AG08396 (cell line): Measurements from ENCODE around the gene HOXB9.

Source experiments
- DNase-seq: peaks from one replicate; pipeline ENCODE4 v3.0.0; 2012; ENCODE audit warnings: low spot score, mixed read lengths

Gene HOXB9

DNA sequence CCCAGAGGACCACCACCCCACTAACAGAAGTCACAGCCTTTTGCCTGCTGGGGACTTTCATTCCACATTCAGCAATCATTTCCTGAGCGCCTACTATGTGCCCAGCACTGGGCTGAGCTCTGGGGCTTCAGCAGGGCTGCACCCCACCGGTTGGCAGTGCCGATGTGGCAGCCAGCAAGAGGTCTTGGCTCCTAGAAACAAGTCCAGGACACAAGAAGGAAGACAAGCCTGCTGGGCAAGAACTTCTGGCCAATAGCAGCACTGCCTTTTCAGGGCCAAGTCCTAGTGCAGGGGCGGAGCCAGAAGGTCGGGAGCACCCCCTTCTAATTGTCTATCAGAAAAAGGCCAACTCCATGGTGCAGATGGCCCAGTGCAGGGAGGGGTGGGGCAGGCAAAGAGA, 13.0 kb upstream of the HOXB9 start:
- DNase-seq = no peak

DNA sequence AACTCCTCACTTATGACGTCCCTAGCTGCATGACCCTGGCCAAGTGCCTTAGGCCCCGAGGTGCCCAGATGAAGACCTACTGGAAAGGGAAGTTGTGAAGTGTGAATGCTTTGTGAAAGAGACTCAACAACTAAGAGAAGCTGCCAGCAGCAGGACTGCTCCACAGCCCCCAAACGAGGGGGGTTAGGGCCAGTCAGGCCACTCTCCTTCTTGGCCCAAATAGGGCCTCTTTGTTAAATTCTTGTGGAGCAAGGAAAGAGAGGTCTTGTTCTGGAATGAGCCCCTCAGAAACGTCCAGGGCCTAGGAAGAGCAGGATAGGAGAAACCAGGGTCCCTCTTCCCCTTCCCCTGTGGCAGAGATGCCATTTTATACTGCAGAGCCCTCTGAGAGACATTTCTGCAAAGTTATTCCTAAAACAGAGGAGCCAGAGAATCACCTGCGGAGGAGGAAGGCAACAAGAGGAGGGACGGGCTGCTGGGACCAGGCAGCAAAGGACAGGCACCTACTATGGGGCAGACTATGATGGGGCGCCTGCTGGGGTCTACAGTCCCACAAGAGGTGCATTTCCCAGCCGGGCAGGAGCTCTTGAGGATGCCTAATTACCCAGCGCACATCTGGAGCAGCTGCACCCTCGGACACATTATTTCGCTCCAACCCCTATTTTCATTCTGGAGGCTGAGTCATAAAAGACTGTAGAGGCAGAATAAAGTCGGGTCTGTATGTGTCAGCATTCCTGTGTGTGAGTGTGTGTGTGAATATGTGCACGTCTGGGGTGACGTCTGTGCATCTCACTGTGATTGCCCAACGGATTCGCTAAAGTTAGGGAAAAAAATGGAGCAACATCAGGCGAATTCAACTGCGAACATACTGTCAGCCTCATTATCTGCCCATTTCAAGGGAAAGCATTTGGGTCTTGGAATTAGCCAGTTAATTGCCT, 11.4 kb upstream of the HOXB9 start:
- peak; percentile 88 for DNase-seq

- DNase-seq = peak; percentile 84
Observed at GRCh38 chr17:48636177-48637018, 10.2 kb upstream of the HOXB9 start.

DNA sequence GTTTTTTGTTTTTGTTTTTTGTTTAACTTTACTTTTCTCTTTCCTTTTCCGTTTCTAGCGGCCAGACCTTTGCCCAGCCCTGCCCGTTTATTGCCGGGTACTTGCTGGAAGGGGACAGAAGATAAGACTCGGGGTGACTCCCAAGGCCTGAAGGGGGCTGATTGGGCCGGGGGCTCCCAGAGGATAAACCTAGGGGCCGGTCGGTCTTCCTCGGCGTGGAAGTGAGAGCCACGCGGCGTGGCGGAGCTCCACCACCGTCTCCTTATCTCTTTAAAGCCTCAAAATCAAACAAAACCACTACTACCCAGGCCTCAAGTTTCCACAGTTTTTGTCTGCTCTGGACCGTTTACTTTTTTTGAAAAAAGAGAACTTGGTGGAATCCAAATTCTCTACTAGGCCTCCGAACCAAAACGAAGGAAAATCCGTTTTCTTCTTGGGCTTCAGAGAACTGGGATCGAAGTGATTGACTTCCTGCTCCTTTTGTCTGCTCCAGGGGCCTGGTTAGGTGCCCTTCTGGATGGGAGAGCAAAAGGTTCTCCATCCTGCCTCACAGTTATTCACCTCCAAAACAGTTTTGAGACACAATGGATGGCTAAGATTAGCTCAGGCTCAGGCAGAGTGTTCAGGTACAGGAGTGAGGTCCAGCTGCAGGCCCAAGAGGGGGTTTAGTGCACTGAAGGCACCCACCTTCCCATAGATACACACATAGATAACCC, 8.5 kb upstream of the HOXB9 start:
- DNase-seq = no peak

DNA sequence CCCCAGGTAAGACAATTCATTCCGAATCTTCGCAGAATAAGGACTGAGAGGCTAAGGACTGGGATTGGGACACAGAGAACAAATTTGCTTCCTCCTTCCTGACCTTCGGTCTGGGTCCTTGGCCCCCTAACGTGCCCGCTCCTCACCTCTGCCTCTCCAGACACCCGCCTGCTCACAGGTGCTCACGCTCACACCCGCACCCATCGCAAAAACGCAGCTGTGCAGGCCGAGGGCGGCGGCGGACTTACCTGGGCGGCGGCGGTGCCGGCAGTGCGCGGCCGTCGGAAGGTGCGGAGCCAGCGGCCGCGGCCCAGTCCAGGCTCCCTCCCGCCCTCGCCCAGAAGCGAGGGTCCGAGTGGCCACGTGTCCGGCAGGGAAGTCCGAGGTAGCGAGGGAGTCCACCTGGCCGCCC, 7.1 kb upstream of the HOXB9 start:
- no peak for DNase-seq

DNA sequence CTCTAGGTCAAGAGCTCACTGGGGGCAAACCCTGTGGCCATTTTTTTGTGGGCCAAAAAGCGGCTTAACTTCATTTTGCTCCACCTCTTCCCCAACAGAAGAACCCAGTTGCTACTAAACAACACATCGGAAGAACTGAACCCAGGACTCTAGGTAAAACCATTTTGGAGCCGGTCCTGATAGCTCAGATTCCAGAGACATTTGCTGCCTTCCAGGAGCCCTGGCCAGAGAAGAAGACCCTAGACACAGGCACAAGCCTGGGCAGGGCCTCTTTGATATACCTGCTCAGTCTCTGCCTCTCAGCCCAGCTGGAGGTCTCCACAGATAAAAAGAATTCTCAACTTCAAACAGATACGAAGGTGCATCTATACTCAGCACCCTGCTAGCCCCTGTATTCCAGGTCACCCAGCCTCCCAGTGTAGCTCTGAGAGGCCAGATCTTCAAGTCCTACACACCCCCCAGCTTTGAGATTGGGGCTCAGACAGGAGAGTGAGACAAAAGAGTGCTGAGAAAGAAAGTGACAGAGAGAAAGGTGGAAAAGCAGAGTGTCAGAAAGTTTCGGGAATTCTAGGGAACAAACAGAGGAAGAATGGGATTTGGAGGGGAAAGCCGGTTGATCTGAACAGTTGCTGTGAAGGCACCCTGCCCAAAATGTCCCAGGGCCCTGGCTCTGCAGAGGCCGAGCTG, 6.6 kb upstream of the HOXB9 start:
- DNase-seq = no peak

GRCh38 chr17:48631693-48632578, 5.8 kb upstream of the HOXB9 start:
- DNase-seq = no peak

- DNase-seq = no peak
Observed at GRCh38 chr17:48630925-48631692, 5.0 kb upstream of the HOXB9 start.

DNA sequence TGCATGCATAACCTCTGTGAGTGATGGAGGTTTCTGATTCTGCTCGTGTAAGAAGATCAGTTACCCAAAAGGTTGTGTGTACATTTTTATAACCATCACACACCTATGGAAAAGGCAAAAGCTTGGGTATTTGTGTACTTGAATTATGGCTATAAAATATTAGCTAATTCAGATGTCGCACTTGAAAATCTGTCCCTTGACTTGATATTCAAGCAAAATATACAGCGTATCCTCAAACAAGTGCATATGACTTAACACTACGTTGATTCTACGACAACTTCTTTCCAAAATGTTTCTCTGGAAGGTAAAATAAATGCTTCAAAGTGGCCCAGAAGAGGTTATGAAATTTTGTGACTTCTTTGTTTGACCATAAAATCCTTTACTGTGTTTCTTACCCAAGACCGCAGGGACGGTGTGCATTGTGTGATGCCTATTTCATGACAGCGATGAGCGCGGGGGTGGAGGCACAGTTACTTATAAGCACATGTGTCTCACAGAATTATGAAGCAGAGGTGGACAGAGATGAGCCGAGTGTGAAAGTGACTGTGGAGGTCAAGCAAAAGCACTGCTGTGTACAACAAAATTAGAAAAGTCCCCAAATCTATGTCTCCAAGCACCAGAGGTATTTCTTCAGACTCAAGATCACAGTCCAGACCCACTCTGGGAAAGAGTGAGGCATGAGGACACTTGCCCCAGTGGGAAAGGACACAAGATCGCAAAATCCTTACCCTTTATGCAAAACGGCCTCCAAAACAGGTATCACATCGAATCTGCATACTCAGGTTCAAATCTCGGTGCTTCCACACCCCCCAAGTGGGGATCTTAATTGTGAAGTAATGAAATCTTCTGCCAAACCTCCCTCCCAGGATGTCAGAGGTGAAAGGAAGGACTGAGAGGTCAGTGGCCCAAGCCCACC, 4.1 kb upstream of the HOXB9 start:
- no peak for DNase-seq

DNA sequence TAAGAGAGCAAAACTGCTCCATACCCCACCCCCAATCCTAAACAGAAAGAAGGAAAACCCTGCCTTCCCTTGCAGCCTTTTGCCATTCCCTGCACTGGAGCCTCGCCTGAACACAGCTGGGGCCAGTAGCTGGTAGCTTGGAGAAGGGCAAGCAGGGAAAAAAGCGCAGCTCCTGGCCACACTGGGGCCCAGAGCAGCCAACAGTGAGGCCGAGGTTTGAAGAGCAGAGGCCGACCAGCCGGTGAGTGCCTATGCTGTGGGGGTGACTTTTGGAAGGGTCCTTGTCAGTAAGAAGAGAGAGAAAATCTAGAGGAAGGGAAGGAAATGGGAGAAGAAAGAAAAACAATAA, 3.2 kb upstream of the HOXB9 start:
- no peak for DNase-seq

GRCh38 chr17:48628649-48629410, 2.7 kb upstream of the HOXB9 start:
- DNase-seq = no peak

DNA sequence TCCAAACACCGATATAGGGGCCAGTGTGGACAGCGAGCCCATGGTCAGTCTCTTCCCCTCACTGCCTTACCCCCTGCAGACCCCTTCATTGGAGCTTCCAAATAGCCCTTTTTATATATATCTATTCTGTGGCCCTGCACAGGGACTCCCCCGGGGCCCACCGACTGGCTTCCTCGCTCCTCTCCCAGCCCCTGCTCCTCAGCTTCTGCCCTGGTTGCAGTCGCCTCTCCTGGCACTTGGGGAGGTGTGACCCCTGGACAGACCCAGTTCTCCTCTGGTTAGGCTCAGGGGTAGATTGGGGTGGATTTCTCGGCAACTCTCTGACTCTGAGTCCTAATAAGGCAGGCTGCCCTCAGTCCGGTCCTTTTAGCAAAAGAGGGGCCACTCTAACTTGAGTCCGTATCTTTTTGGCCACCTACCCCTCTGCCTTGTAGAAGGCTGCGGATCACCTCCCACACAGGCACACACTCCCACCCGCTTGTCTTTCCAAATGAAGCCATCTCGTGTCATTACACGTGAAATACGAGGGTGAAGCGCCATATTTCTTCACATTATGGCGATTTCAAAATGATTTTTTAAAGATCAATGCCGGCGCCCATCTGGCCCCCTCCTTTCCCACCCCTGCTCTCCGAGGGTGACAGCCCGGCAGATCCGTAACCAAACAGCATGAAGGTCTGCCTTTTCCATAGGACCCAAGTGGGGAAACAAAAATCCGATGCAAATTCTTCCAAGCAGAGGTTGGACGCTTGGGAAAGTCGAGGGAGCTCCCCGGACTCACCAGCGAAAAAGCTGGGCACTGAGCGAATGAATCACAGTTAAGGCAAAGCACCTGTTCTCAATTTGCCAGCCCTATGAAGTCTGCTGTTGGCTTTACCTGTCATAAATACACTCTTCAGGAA, 1.7 kb upstream of the HOXB9 start:
- DNase-seq = no peak

DNA sequence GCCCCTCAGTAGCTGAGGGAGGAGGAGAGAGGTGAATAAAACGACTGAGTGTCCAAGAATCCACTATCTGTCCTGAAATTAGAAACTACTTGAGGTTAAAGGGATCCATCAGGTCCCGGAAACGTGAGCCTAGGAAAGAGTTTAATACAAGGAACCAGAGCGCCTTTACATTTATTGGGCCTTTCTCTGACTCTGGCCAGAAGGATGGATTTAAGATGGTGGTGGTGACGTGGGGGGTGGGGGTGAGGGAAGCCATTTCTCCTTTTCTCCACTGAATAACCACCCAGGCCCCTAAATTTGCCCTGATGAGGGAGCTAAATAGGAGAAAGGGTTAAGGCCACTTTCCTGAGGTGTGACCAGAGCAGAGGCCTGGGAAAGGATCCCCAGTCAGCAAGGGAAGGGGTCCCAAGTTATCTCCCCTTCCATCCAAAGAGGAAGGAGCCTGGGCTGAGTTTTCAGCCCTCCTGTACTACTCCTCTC, 1.0 kb upstream of the HOXB9 start:
- DNase-seq = no peak

DNA sequence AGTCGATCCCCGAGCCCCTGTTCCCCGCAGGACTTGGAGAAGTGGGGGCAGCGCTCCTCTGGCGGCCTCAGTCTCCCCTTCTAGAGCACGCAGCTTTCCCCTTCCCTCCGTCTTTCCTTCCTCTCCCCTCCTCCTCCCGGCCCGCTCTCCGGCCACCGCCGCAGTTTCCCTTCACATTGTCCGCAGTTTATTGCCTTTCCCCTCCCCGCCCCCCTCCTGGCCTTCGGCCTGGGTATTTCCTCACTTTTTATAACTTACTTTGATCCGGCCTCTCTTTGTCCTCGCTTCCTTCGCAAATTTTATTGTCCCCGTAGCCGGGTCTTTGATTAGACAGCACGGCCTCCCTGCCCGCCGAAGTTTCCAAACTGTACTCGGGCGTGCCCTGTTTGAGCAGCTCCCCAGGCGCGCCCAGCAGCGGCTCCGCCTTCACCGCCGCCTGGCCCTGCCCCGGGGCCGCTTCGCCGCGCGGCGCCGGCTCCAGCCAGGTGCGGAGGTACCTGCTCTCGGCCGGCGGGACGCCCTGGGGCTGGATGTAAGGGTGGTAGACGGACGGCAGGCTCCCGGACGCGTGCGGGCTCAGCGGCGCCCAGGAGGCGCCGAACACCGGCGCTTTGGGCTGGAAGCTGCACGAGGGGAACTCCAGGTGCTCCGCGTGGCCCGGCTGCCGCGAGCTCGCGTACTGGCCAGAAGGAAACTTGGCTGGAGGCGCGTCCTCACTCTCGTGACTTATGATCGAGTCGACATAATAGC, 488 bp downstream of the HOXB9 start:
- peak; percentile 62 for DNase-seq

DNA sequence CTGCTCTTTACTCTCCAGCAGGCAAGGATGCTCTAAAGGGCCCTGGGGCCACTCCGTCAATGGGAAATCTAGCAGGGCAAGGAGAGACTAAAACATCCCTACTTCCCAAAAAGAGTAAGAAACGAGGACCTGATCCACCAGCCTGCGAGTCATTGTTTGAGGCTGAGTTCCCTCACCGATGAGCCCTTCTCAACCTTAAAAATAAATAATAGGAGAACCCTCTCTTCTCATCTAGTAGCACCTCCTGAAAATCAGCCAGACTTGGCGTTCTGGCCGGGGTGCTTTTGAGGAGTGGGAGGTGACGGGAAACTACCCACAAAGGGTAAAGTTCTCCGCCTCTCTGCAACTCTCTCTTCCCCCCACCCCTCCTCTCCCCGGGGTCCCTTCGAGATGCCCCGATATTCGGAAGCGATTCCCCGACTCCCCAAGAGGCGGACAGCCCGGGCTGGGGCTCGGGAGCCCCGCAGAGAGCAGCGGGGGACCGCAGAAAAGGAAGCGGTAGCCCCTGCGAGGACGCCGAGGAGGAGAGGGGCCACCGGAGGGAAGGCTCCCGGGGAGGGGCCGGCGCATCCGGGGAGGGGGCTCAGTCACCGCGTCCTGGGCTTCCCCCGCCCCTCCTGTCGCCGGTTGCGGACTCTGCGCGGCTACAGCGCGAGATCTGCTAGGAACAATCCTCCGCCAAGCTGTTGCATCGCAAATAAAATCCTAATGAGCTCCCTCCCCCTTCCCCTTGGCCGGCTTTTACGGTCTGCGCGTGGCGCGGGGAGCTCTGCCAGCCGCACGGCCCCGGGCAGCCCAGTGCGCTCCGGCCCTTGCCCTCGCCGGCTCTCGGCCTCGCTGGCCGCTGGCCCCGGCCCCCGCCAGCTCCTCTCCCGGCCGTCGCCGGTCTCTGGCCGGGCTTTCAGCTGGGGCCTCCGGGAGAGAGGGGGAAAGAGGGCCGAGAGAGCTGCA, 1.3 kb downstream of the HOXB9 start:
- peak; percentile 68 for DNase-seq
